Effector CD8-positive, alpha-beta T cell (primary cell): ENCODE data around the gene GCFC2.
"Not testable (repeated sequence)": the region's sequence is repeated elsewhere in the genome, so short reads cannot be mapped to it uniquely, and the experiment has no call there.

Experiments used
- DNase-seq: peaks from one replicate; lab custom pipeline; 2025; lab: John Stamatoyannopoulos, UW

Gene GCFC2

GRCh38 chr2:75680402-75680801, 30.3 kb downstream of the GCFC2 start:
- DNase-seq = no peak

GRCh38 chr2:75679556-75679955, 31.2 kb downstream of the GCFC2 start:
- no peak for DNase-seq

- no peak for DNase-seq
These were observed 34.3 kb downstream of the GCFC2 start for GRCh38 chr2:75676464-75676863.

- DNase-seq = no peak
These were observed 34.8 kb downstream of the GCFC2 start for GRCh38 chr2:75675908-75676307.

GRCh38 chr2:75675423-75675822, 35.3 kb downstream of the GCFC2 start:
- not testable (repeated sequence) for DNase-seq

DNA sequence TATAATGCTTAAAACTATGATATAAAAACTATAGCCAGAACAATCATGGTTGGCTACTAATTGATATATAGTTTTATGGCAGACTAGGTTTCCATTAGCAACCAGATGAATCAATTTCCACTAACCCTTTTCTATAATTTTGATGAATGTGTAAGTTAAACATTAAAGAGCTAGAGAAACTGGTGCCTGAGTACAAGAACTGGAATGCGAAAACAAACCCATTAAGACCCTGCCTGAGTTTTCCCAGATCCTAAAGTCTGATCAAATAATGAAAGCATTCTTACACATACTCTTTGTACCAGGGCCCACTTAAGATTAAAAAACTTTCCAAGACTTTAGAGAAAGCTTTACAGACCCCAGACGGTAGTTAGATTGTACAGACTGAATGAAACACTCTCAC, 42.8 kb downstream of the GCFC2 start:
- DNase-seq = no peak

GRCh38 chr2:75666911-75667310, 43.8 kb downstream of the GCFC2 start:
- no peak for DNase-seq

- DNase-seq = no peak
These were observed 52.9 kb downstream of the GCFC2 start for GRCh38 chr2:75657798-75658197.

DNA sequence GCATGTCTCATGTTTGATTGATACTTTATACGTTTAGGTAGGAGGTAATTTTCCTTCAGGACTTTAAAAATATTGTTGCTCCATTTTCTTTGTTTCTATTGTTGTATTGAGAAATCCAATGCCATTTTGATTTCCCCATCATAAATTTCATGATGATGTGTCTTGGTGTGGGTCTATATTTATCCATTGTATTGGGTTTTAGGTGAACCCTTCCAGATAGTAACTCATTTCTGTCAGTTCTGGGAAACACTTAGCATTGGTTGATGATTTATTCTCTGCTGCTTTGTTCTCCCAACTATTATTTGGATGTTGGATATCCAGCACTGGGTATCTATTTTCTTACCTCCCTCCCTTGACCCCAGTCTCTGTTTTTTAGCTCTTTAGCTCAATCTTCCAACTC, 54.2 kb downstream of the GCFC2 start:
- no peak for DNase-seq

DNA sequence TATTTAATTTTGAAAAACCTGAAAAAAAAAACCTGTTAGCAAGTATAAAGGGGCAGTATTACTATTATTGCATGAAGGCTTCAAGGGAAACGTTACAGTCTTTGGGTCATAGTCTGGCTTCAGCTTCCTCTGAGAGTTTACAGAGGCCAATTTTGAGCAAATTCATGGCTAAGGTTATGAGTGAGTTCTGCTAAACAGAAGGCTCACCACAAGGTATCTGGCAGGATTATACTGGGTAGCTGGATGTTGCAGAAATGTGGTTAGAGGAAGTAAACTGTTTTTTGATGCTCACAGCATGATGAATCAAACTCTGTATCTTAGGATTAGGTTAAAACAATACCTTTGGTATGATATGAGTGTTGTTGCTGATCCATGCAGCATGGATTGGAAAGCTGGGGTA, 54.9 kb downstream of the GCFC2 start:
- no peak for DNase-seq

DNA sequence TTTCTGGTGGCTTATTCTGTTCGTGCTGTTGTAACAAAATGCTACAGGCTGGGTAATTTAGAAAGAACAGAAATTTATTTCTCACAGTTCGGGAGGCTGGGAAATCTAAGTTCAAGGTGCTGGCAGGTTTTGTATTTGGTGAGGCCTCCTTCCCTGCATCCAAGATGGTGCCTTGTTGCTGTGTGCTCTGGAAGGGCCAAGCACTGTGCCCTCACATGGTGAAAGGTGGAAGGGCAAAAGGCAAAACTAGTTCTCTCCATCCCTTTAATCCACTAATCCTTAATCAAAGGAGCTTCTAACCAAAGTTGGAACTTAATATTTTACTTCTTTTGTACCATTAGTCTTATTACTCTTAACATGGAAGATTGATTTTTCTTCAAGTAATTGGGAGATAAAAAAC, 56.7 kb downstream of the GCFC2 start:
- DNase-seq = no peak

- DNase-seq = no peak
These were observed 62.9 kb downstream of the GCFC2 start for GRCh38 chr2:75647771-75648170.

DNA sequence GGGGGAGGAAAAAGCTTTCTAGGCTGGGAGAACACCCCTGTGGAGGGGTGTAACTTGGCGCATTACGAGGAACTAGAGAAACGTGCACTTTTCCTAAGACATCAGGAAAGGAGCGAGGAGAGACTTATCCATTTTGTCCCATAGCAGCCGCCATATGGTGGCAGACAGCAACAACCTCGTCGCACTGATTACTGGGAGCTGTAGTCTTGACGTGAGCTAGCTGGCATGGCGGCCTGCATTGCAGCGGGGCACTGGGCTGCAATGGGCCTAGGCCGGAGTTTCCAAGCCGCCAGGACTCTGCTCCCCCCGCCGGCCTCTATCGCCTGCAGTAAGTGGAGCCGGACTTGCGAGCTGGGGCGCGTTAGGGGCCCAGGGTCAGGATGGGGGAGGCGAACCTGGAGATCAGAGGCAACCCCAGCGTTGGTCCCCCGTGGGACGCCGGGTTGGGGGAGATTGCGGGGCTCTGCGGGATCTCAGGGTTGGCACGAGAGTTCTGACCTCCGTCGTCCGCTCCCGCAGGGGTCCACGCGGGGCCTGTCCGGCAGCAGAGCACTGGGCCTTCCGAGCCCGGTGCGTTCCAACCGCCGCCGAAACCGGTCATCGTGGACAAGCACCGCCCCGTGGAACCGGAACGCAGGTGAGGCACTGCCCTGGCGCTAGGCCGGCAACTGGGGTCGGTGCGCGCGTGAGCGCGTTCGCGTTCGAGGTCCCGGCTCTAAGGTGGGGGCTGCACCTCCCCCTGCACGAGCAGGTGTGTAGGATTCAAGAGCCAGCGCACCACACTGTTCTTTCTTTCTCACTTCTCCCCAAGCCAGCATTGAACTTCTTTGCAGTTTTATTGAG, 63.9 kb downstream of the GCFC2 start, which contains the start of gene MRPL19:
MRPL19 (plus strand) TSS at position 201 of the 843 bp plus-strand sequence; CDS start at position 226, 25 bp downstream.
- DNase-seq = peak; percentile 44

DNA sequence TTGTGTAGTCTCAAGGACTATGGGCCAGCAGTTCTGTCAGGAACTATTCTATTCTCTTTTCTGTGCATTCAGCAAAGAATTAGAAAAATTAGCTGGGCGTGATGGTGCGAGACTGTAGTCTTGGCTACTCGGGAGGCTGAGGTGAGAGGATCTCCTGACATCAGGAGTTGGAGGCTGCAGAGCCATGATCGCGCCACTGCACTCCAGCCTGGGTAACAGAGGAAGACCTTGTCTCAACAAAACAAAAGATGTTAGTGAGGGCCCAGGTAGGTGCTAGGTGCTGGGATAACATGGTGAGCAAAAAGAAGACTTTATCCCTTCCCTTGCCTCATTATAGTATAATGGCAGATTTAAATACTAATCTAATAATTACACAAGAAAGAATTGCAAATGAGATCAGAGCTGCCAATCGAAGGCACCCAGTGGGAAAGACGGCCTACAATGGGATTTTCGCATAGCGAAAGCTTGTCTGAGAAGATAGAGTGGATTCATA, 64.6 kb downstream of the GCFC2 start:
- no peak for DNase-seq

- no peak for DNase-seq
These were observed 65.1 kb downstream of the GCFC2 start for GRCh38 chr2:75645643-75646042.

DNA sequence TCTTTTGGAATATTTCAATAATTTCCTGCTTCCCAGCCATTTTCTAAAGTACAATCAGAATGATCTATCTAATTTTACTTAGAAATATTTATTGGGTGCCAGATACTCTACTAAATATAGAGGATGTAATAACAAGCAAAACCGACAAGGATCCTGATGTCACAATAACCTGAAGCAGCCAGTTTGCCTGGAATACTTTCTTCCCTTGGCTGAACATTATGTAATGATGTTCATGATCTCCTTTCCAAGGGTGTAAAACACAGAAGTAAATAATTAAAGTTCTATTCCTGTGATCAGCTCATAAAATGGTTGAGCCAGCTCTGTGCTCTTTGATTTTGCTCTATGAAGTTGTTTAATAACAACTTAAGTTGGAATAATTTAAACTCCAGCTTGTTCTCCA, 66.7 kb downstream of the GCFC2 start:
- no peak for DNase-seq

DNA sequence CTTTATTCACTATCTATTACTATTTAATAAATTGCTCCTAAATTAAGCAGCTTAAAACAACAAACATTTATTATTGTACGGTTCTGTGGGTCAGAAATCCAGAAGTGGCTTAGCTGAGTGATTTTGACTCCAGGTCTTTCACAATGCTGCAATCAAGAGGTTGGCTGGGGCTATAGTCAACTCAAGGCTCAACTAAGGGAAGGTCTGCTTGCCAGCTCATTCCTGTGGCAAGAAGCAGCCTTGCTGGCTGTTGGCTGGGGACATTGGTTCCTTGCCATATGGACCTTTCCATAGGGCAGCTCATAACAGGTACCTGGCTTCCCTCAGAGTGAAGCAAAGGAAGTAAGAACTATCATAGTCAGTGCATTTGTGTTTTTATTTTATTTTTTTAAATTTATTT, 69.1 kb downstream of the GCFC2 start:
- no peak for DNase-seq

DNA sequence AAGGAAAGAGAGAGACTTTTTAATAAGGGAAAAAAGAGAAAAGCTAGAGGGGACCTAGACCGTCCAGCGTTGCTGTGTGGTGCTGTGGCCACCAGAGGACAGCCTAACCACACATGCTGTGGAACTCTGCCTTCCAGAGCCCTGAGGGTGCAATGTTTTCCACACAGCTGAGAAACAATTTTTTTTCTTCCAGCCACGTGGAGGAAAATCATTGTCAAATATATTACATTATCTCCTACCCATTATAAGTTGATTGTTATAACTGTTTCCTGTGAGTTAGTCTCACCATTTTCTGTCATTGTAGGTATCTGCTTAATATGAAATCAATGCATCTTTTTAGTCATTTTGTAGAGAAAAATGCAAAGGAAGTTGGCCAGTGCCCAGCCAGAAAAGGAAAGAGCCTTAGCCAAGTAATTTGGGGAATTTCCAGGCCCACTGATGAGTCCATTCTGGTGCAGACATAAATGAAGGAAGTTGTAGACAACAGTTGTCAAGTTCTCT, 70.0 kb downstream of the GCFC2 start:
- DNase-seq = peak; percentile 4

DNA sequence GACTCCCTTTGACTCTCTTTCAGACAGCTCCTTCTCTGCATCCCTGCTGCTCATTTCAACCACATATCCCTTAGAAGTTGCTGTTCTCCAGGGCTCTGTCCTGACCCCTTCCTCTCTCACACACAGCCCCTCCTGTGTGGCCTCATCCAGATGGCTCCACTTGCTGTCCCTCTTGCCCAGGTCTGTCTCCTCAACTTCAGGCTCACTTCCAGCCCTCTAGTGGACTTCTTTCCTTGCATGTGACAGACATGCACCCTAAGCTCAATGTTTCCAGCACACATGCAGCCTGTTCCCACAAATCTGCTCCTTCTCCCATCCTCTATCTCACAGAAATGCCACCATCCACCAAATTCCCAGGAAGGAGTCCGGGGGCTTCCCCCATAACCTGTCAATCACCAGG, 73.1 kb downstream of the GCFC2 start:
- DNase-seq = no peak

DNA sequence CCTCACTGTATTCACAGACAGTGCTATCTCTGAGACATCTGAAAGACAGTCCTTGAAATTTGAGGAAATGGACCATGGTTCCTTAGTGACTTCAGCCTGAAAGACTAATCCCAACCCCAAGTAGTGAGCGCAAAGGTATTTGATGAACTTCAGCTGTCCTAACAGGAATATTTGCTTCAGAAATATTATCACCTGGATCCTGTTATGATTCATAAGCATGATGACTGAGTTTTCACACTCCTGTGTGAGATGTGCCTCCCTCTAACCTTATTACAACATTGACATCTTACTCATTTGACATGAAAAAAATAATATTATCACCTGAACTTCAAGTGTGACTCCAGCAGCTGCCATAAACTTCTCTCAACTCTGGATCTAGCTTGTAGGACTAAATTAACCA, 75.8 kb downstream of the GCFC2 start:
- DNase-seq = no peak

GRCh38 chr2:75633620-75634019, 77.1 kb downstream of the GCFC2 start:
- no peak for DNase-seq

DNA sequence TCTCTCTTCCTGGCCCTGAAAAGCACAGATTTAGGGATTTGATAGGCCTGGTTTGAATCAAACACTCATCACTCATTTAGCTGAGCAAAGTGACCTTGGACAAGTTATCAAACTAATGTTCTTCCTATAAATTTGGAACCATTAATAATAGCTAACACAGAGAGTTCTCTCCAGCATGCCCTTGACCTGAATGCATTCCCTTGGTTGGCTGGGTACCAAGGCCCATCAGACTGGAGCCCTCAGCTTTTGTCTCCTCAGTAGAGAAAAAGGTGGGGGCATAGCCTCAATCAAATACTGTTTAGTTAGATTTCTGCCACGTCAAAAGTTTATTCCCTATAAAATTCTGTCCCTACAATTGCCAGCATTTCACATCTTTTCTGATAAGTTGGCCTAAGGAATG, 77.9 kb downstream of the GCFC2 start:
- DNase-seq = no peak

- no peak for DNase-seq
These were observed 78.5 kb downstream of the GCFC2 start for GRCh38 chr2:75632091-75632701.
